ENCODE measurements around the gene FNBP1L.

FNBP1L gene

GRCh38 chr1:93575621-93576284 lies 127.8 kb downstream of the FNBP1L start:
- Histone ChIP-seq H2AFZ (ENCODE audit: low read length) (no peak overlapping the region), H3K9me3 (ENCODE audit: insufficient read depth, low read depth, low read length) (no peaks in the 10 kb centered on the region), H3K27me3 (ENCODE audit: insufficient read depth, low read length, poor library complexity, severe bottlenecking) (no peaks in the 10 kb centered on the region), H3K79me2 (ENCODE audit: insufficient read depth, low read length) (no peaks in the 10 kb centered on the region), H3K4me1 (ENCODE audit: insufficient read depth, low read length, poor library complexity, severe bottlenecking) (no peaks in the 10 kb centered on the region), H3F3A (ENCODE audit: low read depth) (no peaks in the 10 kb centered on the region), H3K4me2 (ENCODE audit: low read depth, low read length, poor library complexity, severe bottlenecking) (no peak overlapping the region), H3K4me3 (ENCODE audit: low read length, poor library complexity, severe bottlenecking) (no peak overlapping the region), H3K9ac (ENCODE audit: low read depth, low read length, poor library complexity, severe bottlenecking) (no peak overlapping the region), H4K20me1 (ENCODE audit: insufficient read depth, low read length, poor library complexity, severe bottlenecking) (no peaks in the 10 kb centered on the region), H3K36me3 (ENCODE audit: insufficient read depth, low read length) (no peaks in the 10 kb centered on the region), H3K9me2 (replicated peaks; ENCODE audit: low read depth, low read length) (no peaks in the 10 kb centered on the region)
- TF ChIP-seq EZH2phosphoT487 (IDR thresholded peaks at IDR 0.05; ENCODE audit: borderline replicate concordance) (no peak), CTCF (conservative IDR thresholded peaks at IDR 0.05; ENCODE audit: low read length) (no peak)

- no peaks in the 10 kb centered on the region for H3K27me3 ChIP-seq (ENCODE audit: insufficient read depth, low read length, poor library complexity, severe bottlenecking)
- H3K4me3 ChIP-seq (ENCODE audit: low read length, poor library complexity, severe bottlenecking) = no peak overlapping the region
- no peak for TF ChIP-seq EZH2phosphoT487 (IDR thresholded peaks at IDR 0.05; ENCODE audit: borderline replicate concordance)
- no peak for TF ChIP-seq CTCF (conservative IDR thresholded peaks at IDR 0.05; ENCODE audit: low read length)
- no peak overlapping the region for H3K4me2 ChIP-seq (ENCODE audit: low read depth, low read length, poor library complexity, severe bottlenecking)
- H3K9ac ChIP-seq (ENCODE audit: low read depth, low read length, poor library complexity, severe bottlenecking) = no peak overlapping the region
- no peaks in the 10 kb centered on the region for H3K9me2 ChIP-seq (replicated peaks; ENCODE audit: low read depth, low read length)
- no peaks in the 10 kb centered on the region for H3F3A ChIP-seq (ENCODE audit: low read depth)
- H3K36me3 ChIP-seq (ENCODE audit: insufficient read depth, low read length) = no peaks in the 10 kb centered on the region
- no peaks in the 10 kb centered on the region for H3K9me3 ChIP-seq (ENCODE audit: insufficient read depth, low read depth, low read length)
- H3K79me2 ChIP-seq (ENCODE audit: insufficient read depth, low read length) = no peaks in the 10 kb centered on the region
- H2AFZ ChIP-seq (ENCODE audit: low read length) = no peak overlapping the region
- no peaks in the 10 kb centered on the region for H4K20me1 ChIP-seq (ENCODE audit: insufficient read depth, low read length, poor library complexity, severe bottlenecking)
- no peaks in the 10 kb centered on the region for H3K4me1 ChIP-seq (ENCODE audit: insufficient read depth, low read length, poor library complexity, severe bottlenecking)
Measured at GRCh38 chr1:93576346-93576745, 128.4 kb downstream of the FNBP1L start.

- H3K4me2 ChIP-seq (ENCODE audit: low read depth, low read length, poor library complexity, severe bottlenecking) = no peak overlapping the region
- no peaks in the 10 kb centered on the region for H3K9me2 ChIP-seq (replicated peaks; ENCODE audit: low read depth, low read length)
- H3K9me3 ChIP-seq (ENCODE audit: insufficient read depth, low read depth, low read length) = no peaks in the 10 kb centered on the region
- no peak overlapping the region for H2AFZ ChIP-seq (ENCODE audit: low read length)
- no peak overlapping the region for H3K9ac ChIP-seq (ENCODE audit: low read depth, low read length, poor library complexity, severe bottlenecking)
- no peaks in the 10 kb centered on the region for H3K79me2 ChIP-seq (ENCODE audit: insufficient read depth, low read length)
- H3K36me3 ChIP-seq (ENCODE audit: insufficient read depth, low read length) = no peaks in the 10 kb centered on the region
- H3K4me3 ChIP-seq (ENCODE audit: low read length, poor library complexity, severe bottlenecking) = no peak overlapping the region
- no peaks in the 10 kb centered on the region for H3F3A ChIP-seq (ENCODE audit: low read depth)
- TF ChIP-seq CTCF (conservative IDR thresholded peaks at IDR 0.05; ENCODE audit: low read length) = no peak
- TF ChIP-seq EZH2phosphoT487 (IDR thresholded peaks at IDR 0.05; ENCODE audit: borderline replicate concordance) = no peak
- H4K20me1 ChIP-seq (ENCODE audit: insufficient read depth, low read length, poor library complexity, severe bottlenecking) = no peaks in the 10 kb centered on the region
- no peaks in the 10 kb centered on the region for H3K4me1 ChIP-seq (ENCODE audit: insufficient read depth, low read length, poor library complexity, severe bottlenecking)
- no peaks in the 10 kb centered on the region for H3K27me3 ChIP-seq (ENCODE audit: insufficient read depth, low read length, poor library complexity, severe bottlenecking)
Measured at GRCh38 chr1:93576746-93577145, 128.8 kb downstream of the FNBP1L start.

All from Loucy (cell line).